Stimulated activated CD4-positive, alpha-beta T cell treated with anti-CD3 and anti-CD28 coated beads, TNF-alpha, amount 100 ng/mL, for 48 hours (primary cell): ENCODE data around the gene OCSTAMP.

Experiments
- DNase-seq, 3 donors: peaks; one replicate each; pipeline ENCODE4 v3.0.0-alpha.2; 2020; ENCODE audit warnings: low read depth in 3 of 3

OCSTAMP gene

DNA sequence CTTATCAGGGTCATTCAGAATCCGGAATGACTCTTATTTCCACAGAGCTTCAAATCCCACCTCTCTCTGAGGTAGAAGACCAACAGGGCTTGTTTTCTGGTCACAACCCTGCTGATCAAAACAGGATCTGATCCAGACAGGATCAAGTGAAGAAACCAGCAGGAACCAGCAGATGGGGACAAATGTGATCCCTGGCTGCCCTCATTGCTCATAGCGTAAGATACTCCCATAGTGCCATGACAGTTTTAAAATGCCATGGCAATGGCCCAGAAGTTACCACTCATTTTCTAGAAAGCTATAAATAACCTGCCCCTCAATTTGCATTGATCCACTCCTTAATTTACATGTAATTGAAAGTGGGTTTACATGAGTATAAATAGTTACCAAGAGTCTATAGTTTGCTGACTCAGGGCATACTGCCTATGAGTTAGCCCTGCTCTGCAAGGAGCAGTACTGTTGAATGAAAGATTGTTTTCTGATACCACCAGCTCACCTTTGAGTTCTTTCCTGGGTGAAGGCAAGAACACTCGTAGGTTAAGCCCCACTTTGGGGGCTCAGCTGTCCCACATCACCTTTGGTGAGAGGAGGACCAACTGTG, 30.9 kb downstream of the OCSTAMP start:
- DNase-seq: no peak

DNA sequence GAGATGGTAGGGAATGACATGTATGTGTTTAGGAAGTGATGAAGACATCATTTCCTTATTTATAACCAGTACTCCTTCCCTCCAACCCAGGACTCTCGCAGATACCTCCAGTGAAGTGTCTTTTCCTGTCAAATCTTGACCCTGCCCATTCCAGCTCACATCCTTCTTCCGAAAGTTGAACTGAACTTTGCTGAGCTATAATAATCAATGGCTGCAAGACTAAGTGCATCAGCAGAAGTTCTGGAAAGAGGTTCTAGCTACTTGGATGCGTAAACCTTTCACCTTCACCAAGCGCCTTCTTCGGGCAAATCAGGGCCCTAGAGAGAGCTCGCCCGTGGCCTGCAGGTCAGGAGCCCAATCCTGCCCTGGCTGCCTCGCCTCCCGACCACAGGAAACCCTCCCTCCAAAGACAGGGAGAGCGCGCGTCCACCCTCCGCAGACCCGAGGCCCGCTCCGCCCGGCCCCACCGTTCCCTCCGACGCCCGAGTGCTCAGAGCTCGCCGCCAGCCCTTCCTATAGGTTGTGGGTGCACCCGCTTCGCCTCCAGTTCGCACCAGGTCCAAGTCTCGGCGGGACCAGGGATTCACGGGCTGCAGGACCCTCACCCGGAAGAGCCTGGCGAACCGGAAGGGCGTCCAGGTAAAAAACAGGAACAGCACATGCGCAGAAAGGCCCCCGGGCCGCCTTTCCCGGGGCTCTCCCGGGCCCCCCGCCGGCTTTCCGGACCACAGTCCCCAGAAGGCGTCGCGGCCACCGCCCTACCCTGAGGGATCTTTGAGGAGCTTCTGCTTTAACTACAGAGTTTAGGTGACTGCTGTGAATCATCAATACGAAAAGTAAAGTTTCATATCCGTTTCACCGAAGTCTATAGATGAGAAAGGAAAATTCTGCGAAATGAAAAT, 37.3 kb downstream of the OCSTAMP start, which contains the start of gene ZNF334:
Gene ZNF334, minus strand, starts transcription at position 617 of the 902 bp plus-strand sequence. CDS start 1,457 bp downstream, outside the sequence.
- peak; percentile 29 to 32 (median 30) for DNase-seq

- no peak for DNase-seq
Measured at GRCh38 chr20:46509523-46509922, 40.9 kb downstream of the OCSTAMP start.

DNA sequence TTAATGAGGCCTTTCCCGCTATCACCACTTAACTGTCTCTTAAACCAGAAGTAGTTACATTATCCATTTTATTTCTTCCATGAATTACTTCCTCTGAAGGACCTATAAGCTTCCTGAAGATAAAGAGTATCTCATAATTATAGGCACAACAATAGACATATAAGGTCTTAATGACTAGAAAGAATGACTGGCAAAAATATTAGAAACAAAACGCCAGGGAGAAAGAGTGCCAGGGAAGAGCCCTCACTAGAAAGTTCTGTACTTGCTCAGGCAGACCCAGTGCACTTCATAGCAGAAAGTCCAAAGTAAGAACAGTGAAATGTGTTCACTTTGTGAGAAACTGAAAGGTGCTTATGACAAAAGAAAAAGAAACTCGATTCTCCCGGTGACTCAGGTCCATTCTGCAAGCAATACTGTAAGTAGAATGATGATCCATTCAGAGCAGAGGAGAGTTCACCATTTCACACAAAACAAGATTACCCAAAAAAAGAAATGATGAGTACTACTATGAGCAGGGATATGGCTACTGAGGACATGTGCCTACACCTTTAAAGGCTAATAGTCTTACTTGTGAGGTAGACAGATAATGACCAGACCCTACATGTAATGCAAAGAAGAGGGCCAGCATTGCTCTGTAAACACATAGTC, 42.6 kb downstream of the OCSTAMP start:
- no peak for DNase-seq

DNA sequence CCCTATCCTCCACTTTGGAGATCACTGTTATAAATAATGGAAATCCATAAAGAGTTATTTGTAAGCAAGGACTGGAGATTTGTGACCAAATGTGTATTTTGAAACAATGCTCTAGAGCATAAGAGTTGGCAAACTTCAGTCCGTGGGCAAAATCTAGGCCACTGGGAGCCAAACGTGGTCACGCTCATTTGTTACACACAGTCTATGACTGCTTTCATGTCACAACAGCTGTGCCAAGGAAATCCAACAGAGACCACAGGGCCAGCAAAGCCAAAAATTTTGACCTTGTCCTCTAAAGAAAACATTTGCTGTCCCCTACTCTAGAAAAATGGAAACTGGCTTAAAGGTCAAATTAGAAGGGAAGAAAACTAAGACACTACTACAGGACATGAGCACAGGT, 44.9 kb downstream of the OCSTAMP start:
- no peak for DNase-seq

DNA sequence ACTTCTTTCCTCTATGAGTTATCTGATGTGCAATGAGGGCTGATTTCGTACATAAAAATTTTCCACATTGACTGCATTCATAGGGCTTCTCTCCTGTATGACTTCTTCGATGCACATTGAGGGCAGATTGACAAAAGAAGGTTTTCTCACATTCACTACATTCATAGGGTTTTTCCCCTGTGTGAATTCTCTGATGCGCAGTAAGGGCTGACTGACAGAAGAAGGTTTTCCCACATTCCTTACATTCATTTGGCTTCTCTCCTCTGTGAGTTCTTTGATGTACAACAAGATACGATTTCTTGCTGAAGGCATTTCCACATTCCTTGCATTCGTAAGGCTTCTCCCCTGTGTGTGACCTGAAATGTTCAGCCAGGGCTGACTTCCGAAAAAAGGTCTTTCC, 48.5 kb downstream of the OCSTAMP start:
- DNase-seq: no peak

DNA sequence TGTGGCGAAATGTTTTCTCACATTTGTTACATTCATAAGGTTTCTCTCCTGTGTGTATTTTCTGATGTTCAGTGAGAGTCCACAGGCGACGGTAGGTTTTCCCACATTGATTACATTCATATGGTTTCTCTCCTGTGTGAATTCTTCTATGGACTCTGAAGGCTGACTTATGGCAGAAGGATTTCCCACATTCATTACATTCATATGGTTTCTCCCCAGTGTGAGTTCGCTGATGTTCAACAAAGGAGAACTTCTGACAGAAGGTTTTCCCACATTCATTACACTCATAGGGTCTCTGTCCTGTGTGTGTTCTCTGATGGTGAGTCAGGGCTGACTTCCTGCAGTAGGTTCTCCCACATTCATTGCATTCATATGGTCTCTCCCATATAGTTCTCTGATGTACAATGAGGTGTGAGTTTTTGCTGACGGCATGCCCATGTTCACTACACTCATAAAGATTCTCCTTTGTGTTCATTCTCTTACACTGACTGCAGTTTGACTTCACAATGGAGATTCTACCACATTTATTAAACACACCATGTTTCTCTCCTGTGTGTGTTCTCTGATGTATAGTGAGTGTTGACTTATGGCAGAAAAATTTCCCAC, 49.0 kb downstream of the OCSTAMP start:
- DNase-seq: no peak

DNA sequence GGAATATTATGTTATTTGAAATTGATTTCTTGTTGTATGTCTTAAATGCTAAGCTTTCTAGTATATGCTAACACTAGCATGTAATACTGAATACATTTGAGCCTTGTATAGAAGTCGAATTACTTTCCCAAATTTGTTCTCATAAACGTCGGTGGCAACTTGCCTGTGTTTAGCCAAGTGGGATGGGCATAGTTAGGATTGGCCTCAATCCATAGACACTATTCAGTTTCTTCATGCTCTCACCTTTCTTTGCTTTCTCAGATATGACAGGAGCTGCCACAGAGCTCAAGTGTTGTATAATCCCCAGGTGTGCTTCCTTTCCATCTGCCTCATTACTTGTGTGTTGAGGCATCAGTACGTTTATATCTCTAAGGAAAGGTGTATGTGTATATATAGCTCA, 56.4 kb downstream of the OCSTAMP start:
- DNase-seq: no peak

- no peak for DNase-seq
Measured at GRCh38 chr20:46491354-46491753, 59.1 kb downstream of the OCSTAMP start.
